Liver (tissue), 3 donors: ENCODE data around the gene TOX2.

Source experiments
- ATF3 ChIP-seq: IDR thresholded peaks from 2 replicates; pipeline ENCODE4 v1.6.1; 2016; ENCODE audit warnings: antibody characterized with exemption
- CTCF ChIP-seq: fragments of 150-350 bp; IDR thresholded peaks from 2 replicates; pipeline ENCODE4 v1.5.1; 2017; ENCODE audit warnings: improper control_type of control experiment, low read depth, low read length; ENCODE audit not compliant: missing input control
- EGR1 ChIP-seq, 2 donors: IDR thresholded peaks; 2 replicates each; pipeline ENCODE4 v1.6.1; 2016 to 2018; ENCODE audit warnings: antibody characterized with exemption in 2 of 2, low read depth in 2 of 2
- JUND ChIP-seq, 2 donors: IDR thresholded peaks; 2 replicates each; pipeline ENCODE4 v1.6.1; 2016; ENCODE audit warnings: antibody characterized with exemption in 2 of 2
- MAX ChIP-seq: IDR thresholded peaks from 2 replicates; pipeline ENCODE4 v1.6.1; 2016; ENCODE audit warnings: antibody characterized with exemption
- RAD21 ChIP-seq, 2 donors: IDR thresholded peaks; 2 replicates each; pipeline ENCODE4 v1.6.1; 2016; ENCODE audit warnings: antibody characterized with exemption in 2 of 2, mild to moderate bottlenecking in 2 of 2
- REST ChIP-seq: IDR thresholded peaks from 2 replicates; pipeline ENCODE4 v1.6.1; 2016; ENCODE audit warnings: antibody characterized with exemption, mild to moderate bottlenecking
- SP1 ChIP-seq: IDR thresholded peaks from 2 replicates; pipeline ENCODE4 v1.6.1; 2018; ENCODE audit warnings: antibody characterized with exemption, mild to moderate bottlenecking
- TAF1 ChIP-seq: conservative IDR thresholded peaks from 2 replicates; pipeline ENCODE4 v1.6.1; 2016; ENCODE audit warnings: antibody characterized with exemption, mild to moderate bottlenecking
- ZBTB33 ChIP-seq: IDR thresholded peaks from 2 replicates; pipeline ENCODE4 v1.6.1; 2016; ENCODE audit warnings: antibody characterized with exemption
- donor health status: healthy.
- donor health status: healthy.

GRCh38 chr20:43969028-43969447, 54.4 kb downstream of the TOX2 start:
- no peak for TF ChIP-seq CTCF
- TF ChIP-seq REST = no peak
- no peak for TF ChIP-seq EGR1 (IDR thresholded peaks at IDR 0.05; ENCODE audit: low read depth in 2 of 2)
- TF ChIP-seq SP1 = no peak
- no peak for TF ChIP-seq ATF3
- TF ChIP-seq MAX = no peak
- no peak for TF ChIP-seq TAF1
- no peak for TF ChIP-seq RAD21 (IDR thresholded peaks at IDR 0.05)
- no peak for TF ChIP-seq ZBTB33
- TF ChIP-seq JUND (IDR thresholded peaks at IDR 0.05) = no peak
